ENCODE results near the gene PRKCA.

Gene PRKCA

DNA sequence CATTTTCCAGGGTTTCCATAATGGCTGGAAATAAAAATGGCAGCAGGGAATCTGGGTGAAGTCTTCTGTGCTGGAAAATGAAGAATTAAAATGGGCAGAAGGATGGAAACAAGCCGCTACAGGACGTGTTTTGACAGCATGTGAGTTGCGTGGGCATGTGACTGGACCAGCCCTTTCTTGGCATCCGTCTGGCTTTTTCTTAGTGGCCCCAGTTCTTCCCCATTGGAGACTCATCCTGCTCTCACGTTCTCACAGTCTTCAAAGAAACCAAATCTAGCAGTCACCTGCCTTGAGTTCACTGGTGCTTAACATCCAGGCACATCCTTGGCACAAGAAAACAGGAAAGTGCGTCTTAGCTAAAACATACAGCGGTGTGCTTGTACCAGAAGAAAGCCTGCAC is 352.4 kb downstream of the PRKCA start:
- no peak for DNase-seq (ENCODE audit: low spot score)

DNA sequence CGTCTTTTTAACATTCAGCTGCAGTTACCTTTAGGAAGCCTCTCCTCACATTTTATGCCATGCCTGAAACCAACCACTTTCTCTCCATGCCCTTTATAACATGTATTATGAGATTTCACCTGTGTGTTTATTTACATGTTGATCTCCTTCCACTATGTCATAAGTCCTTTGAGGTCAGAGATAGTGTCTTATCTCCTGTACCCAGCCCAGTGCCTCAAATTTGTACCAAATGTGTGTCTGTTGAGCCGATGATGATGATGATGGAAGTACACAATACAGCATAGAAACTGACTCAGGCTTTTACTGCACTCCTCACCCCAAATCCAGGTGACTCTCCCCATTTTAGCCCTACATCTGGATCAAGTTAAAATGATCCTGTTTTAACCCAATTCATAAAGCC is 353.0 kb downstream of the PRKCA start:
- no peak for DNase-seq (ENCODE audit: low spot score)

DNA sequence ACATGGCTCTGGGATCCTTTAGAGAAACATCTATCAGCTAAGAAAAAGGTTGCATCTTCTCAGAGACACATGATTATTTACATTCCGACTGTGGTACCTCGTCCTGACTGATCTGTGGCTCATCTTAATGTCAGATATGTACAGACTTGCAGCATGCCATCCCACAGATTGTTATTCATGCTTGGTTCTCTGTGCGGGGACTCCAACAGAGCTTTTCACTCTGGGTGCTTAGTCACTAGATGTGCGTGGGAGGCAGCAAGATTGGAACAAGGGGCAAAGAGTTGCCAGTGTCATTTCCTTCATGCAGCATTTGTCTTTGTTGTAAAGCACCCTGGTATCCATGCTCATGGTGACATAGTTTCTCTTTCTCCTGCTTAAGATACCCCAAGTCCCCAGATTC is 353.4 kb downstream of the PRKCA start:
- DNase-seq (ENCODE audit: low spot score): peak; percentile 50

DNA sequence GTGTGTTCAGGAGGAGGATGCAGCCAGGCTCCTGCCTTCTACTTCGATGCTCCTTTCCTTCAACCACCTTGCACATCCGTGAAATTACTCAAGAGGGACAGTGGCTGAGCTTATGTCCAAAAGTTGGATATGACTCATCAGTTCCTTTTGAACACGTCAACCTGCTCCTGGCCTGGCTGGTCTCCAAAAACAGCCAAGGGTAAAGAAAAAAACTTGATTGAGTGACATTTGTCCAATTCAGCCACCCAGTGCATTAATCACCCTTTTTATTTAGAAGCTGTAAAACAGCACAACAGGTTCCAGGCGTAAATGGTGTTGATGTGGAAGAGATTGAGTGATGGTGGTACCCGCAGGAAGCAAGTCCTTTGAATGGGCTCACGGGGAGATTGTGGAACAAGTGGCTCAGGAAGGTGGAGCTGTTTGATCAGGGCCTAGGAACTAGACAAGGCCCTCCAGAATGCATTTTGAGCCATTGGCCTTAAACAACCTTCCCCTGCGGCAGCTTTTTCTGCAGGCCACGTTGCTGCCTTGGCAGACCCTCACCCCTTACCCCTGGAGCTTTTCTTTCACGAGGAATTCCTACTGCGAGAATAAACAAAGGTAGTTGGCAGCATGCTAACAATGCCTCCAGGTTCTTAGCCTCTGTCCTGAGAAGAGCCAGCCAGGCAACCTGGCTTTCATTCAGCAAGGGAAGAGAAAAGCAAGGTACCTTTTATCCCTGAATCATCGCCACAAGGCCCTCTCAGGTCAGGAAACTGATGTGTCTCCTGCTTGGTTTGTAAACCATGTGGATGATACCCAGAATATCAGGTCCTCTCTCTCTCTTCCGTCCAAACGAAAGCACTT is 359.2 kb downstream of the PRKCA start:
- no peak for DNase-seq (ENCODE audit: low spot score)

DNA sequence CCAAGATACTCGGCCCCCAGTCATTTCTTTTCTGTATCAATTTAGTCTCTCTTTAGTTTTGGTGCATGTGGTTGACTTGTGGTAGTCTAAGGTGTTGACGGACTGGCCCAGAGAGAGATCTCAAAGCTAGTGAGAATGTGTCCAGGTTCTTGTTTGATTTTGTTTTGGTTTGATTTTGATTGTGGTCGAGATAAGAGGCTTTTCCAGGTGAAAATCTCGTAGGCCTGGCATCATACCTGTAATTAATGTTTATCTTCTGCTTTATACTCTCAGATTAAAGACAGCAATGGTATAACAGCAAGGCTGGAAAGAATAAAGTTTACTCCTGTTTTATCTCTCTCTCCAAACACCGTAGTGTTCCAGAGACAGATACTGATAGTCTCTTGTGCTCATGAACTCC is 360.1 kb downstream of the PRKCA start:
- no peak for DNase-seq (ENCODE audit: low spot score)

DNA sequence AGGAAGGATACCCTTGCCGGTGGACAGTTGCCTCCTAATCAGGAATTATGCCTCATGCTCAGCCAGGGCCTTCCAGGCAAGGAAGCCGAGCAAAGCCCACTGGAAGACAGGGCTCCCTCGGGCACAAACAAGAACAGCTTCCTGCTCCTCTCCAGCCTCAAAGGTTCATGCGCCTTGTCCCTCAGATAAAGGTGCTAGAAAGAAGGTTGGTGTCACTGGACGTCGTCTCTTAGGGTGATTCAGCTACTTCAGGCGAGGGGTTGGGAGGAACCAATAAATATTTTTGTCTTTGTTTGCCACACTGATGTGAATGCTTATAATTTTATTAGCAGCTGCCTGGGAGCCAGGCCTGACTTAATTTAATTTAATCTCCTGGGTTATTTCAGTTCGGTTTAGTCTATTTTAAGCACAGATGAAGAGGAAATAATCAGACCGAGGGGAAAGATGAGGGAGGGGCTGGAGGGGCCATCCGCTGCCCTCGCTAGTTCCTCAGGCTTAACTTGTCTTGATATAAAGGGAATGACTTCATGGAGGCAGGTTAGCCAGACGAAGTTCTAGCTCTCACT is 360.7 kb downstream of the PRKCA start:
- DNase-seq (ENCODE audit: low spot score): no peak

DNA sequence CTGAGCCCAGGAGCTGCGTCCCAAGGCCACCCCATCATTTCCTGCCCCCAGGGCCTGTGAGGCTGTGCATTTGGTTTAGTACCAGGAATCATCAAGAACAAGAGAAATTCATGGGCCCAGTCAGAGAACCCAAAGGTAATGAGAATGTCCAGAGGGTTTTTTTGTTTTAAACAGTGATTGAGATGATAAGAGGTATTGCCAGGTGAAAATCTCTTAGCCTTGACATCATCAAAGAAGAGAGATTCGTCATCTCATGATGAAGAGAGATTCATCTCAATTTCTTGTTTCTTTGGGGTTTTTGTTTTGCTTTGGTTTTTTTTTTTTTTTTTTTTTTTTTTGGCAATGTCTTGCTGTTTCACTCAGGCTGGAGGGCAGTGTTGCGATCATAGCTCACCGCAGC is 361.9 kb downstream of the PRKCA start:
- DNase-seq (ENCODE audit: low spot score): no peak

DNA sequence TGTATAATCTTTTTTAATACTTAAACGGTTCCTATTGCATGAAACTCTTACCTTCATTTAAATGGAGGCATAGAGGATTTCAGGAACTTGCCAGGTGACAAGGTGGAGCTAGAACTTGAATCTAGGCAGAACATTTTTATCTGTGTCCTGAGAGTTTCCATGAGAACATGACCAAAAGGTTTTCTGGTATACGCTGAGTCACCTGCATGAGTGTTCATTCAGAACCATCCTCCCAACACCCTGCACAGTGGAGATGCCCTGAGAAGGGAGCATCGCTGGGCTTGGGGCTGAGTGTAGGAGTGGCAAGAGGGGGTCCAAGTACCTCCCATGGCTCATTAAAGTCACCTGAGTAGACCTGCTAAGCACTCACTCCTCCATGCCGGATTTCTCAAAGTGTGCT is 362.8 kb downstream of the PRKCA start:
- DNase-seq (ENCODE audit: low spot score): no peak

DNA sequence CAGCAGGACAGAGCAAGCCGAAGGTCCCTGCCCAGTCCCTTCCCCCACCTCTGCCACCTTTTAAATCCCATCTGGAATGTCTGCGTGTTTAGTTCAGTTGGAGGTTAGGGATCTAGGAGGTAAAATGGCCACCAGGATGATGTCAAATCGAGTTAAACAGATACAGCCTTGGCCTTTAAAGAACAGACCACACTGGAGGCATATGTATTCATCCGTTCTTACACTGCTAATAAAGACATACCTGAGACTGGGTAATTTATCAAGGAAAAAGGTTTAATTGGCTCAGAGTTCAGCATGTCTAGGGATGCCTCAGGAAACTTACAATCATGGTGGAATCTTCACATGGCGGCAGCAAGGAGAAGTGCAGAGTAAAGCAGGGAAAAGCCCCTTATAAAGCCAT is 364.7 kb downstream of the PRKCA start:
- no peak for DNase-seq (ENCODE audit: low spot score)

DNA sequence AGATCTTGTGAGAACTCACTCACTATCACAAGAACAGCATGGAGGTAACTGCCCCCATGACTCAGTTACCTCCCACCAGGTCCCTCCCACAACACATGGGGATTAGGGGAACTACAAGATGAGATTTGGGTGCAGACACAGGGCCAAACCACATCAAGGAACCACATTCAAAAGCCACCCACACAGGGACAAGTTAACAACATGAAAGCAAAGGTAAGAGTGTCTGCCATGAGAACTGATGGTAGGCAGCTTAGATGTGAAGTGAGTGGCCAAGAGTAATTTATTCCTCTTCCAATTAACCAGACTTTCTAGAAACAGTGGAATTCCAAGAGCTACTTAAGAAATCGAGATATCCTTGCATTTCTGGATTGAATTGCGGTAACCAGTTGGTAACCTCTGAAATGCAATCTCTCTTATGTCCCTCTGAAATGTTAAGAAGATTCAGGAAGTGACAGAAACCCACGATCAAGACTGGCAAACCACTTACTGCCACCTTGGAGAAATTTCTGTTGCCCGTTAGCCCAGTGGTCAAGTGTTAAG is 365.1 kb downstream of the PRKCA start:
- no peak for DNase-seq (ENCODE audit: low spot score)

DNA sequence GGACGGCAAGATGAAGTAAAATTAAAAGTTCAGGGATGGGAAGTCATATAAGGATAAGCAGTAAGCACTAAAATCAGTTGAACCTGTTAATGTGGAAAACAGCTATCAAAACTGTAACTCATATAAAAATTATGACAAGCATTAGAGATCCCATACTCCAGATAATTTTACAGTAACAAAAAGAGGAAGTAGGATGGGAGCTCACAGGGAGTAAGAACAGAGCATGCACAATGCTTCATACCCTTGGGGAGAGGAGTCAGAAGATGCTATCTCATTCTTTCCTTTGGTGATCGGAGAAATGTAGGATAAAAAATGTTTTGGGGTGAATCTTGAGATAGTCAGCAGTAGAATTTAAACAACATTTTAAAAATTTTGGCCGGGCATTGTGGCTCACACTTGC is 367.8 kb downstream of the PRKCA start:
- no peak for DNase-seq (ENCODE audit: low spot score)

DNA sequence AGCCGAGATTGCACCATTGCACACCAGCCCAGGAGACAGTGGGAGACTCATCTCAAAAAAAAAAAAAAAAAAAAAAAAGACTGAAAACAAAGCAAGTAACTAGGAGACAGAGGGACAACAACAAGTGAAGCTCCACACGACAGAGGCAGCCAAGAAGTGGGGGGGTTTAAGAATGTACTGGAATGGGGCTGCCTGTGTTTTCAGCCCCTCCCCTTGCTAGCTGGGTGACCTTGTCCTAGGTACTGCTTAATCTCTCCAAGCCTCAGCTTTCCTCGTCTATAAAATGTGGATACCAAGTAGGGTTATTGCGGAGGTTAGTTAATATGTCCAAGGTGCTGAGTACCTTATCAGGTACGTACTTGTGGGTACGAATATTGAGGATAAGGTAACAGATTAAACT is 368.7 kb downstream of the PRKCA start:
- DNase-seq (ENCODE audit: low spot score): no peak

DNA sequence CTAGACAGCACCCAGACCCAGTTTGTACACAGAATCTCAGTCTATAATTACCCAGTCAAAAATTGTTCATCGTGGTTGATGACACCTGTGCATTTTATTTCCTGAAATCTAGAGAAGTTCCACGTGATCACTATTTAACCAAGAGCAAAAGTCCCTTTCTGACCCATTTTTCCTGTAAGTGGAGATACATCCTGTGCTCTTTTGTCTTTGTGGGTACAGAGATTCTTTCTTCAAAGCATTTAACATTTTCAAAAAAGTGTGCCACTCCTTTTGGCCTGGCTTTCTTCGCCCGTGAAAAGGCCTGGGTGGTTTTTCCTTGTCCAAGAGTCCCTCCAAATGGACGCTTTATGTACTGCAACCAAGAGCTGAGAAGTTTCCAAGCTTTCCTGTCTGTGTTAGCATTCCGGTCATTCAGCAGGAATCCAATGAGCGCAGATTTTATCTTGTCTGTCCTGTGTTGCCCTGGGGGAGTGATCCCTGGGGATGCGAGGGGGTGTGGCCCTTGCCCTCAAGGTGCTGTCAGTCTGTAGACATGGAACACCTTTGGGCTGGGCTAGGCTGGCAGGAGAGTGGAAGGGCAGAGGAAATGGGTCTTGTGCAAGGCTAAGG is 371.4 kb downstream of the PRKCA start:
- DNase-seq (ENCODE audit: low spot score): peak; percentile 67

DNA sequence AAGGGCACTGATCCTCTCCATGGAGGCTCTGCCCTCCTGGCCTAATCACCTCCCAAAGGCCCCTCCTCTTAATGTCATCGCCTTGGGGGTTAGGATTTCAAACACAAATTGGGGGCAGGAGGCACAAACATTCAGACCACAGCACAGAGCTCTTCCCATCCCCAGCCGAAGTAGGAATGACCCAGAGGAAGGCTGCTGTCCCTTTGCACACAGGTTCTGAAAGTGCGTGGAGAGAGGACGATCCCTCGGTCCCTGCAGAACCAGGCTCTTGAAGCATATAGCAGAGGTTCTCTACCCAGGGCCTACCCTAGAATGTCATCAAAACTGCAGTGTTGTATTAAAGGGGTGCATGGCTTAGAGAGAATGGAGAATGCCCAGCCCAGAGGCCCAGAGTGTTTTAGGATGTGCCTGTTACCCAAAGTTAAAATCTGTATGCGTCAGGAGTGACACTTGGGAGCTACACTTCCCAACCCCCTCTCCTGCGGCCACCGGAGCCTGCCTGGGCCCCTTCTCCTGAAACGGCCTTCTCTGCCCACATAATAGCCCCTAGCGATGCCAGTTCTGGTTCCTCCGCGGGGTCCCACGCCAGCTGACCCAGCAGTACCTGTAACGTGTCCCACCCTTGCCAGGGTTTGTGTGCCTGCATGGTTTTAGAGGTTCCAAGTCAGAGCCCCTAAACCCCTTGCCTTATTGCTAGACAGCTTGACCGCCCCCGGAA is 373.0 kb downstream of the PRKCA start:
- no peak for DNase-seq (ENCODE audit: low spot score)

DNA sequence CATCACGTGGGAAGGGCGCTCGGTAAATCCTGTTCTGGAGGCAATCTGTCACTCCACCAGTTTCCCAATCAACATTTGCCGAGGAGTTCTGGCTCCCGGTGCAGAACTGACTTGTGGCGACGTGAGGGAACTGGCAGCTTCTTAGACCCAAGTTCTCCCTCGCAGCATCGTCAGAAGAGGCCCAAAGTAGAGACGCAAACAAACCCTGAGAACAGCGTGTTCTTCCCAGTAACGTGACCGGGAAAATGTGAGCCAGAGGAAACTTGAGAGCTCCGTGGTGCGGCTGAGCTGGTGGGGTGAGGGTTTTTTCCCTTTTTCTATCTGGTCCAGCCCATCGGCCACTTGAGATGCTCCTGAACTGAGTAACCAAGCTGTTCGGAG is 373.6 kb downstream of the PRKCA start:
- peak; percentile 68 for DNase-seq (ENCODE audit: low spot score)

DNA sequence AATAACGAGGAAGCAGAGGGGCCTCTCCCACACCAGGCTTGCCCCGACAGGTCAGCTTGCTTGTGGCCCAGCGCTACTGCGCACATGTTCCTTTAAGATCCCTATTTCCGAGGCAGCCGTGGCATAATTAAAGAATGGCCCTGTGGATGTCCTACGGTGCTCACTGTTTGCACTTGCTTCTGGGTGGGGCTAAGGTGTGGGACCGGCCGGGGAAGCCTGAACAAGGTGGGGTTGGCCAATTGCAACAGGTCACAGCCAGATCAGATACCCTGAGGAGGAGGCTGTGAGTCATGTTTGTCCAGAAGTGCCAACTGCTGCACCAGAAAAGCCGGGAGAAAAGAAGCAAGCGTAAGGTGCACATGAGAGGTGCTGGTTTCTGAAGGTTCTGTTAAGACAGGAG is 374.0 kb downstream of the PRKCA start:
- no peak for DNase-seq (ENCODE audit: low spot score)

DNA sequence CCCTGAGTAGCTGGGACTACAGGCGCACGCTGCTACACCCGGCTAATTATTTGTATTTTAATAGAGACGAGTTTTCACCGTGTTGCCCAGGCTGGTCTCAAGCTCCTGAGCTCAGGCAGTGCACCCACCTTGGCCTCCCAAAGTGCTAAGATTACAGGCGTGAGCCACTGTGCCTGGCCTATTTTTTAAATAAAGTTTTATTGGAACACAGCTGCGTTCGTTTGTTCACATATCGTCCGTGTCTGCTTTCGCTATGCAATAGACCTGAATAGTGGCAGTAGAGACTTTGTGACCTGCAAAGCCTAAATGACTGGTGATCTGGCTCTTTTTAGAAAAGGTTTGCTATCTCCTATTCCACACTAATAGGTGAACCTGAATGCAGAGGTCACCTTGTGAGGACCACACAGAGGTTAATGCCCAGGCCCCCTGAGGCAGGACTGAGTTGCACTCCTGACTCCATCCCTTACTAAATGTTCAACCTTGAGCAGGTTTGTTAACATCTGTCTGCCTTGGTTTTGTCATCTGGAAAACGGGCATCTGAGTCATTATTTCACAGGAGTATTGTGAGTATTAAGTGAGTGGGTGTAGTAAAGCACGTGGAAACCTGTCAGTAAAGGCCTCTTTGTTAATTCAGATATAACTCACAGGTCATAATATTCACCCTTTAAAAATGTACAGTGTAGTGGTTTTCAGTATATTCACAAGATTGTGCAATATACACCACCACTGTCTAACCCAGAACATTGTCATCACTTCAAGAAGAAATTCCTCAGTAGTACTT is 375.0 kb downstream of the PRKCA start:
- DNase-seq (ENCODE audit: low spot score): no peak

DNA sequence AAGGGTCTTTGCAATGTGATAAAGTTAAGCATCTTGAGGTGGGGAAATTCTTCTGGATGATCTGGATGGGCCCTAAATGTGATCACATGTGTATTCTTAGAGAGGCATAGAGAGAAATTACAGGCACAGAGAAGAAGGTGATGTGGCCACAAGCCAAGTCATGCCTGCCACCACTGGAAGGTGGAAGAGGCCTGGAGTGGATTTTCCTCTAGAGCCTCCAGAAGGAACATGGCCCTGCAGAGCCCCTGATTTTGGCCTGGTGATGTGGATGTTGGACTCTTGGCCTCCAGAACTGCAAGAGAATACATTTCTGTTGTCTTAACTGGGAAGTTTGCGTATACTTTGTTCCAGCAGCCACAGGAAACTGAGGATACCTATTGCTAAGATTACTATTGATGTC is 375.6 kb downstream of the PRKCA start:
- no peak for DNase-seq (ENCODE audit: low spot score)

DNA sequence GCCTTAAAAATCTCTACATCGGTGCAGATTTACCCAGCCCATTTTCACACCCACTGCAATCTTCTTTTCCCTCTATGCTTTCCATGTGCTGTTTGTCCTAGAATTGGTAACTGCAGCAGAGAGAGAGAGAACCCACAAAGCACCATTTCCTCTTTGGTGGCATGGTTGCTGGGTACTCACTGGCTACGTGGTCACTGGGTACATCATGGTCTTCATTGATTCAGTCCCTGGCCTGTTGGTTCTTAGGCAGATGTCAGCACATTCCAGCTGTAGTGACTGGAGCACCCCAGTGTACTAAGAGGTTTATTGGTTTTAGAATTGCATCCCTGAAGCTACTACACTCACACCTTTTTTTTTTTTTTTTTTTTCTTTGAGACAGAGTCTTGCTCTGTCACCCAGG is 376.4 kb downstream of the PRKCA start:
- DNase-seq (ENCODE audit: low spot score): no peak

DNA sequence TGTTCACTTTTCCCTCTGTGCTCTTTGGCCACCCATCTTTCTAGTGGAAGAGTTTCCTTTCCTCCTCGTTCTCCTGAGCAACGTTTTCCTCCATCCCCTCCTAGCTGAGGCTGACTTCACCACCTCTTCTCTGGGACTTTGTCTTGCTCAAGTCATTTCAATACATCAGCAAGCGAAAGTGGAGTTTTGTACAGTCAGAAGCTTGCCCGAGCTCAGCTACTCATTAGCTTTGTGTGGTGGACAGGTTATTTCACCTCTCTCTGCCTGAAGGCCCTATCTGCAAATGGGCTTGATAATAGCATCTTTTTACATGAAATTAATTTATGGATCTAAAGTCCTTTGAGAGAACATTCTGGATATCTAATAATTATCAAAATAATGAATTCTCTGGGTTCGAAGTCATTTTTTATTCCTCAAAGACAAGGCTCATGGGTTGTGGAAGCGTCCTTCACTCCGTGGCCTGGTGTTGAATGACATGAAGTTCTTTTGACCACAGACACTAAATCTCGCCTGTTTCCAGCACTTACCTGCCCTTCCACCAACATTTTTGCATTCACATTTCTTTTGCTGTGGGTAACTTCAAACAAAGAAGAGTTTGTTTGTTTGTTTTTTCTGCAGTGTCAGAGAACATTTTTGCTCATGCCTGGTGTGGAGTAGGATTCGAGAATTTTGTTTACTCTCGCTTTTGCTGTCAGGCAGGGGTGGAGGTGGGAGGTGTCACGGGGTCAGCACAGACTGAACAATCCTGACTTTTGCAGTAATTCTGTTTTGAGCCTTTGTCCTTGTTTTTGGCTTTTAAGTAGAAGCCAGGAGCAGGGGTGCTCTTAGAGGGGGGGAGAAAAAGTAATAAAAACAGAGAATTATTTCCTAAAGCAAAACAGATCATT is 377.5 kb downstream of the PRKCA start:
- DNase-seq (ENCODE audit: low spot score): no peak

DNA sequence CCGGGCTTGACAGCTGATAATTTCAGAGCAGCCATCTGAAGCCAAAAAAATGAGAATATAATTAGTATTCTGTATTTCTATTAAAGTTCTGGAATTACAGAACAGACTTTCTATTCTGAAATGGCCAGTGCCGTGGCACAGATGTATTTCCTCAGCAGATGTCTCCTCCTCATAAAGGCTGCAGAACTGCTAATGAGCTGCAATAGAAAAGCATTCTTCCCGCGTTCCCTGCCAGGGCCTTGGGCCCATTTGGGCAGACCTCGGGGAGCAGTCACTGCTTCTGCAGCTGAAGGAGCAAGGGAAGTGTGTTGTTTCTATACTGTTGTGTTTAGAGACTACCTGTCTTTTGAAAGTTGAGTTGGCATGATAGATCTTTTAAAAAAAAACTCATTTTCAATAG is 379.9 kb downstream of the PRKCA start:
- DNase-seq (ENCODE audit: low spot score): peak; percentile 70
